HL-60 (cell line): ENCODE data around the gene JKAMP.
A peak's percentile ranks its signal among the peaks of the same experiment; 100 is the strongest.
"Not testable (repeated sequence)": the region's sequence is repeated elsewhere in the genome, so short reads cannot be mapped to it uniquely, and the experiment has no call there.

Experiments used
- DNase-seq, 2 experiments: peaks; one replicate each; pipeline ENCODE4 v3.0.0-alpha.2; 2010 to 2020; ENCODE audit warnings: low read depth in 1 of 2, low spot score in 1 of 2
- H3K27ac ChIP-seq: fragments of 250-450 bp; sonication (Bioruptor Pico); replicated peaks from 2 replicates; pipeline ENCODE4 v1.5.1; 2020; ENCODE audit warnings: mild to moderate bottlenecking, moderate library complexity
- H3K27me3 ChIP-seq: fragments of 250-450 bp; sonication (Bioruptor Pico); 2 replicates; pipeline ENCODE4 v1.5.1; 2021; ENCODE audit warnings: mild to moderate bottlenecking, moderate library complexity; ENCODE audit not compliant: insufficient read depth, poor library complexity, severe bottlenecking
- H3K4me3 ChIP-seq: replicated peaks from 2 replicates; pipeline ENCODE4 v1.5.1; 2011; ENCODE audit warnings: mild to moderate bottlenecking, control low read depth, low read length; ENCODE audit not compliant: insufficient read depth
- GABPA ChIP-seq: IDR thresholded peaks from 2 replicates; pipeline ENCODE4 v1.6.1; 2012; ENCODE audit warnings: low read depth
- POLR2AphosphoS5 ChIP-seq: IDR thresholded peaks from 2 replicates; pipeline ENCODE4 v1.6.1; 2012; ENCODE audit warnings: low read depth
- SPI1 ChIP-seq: IDR thresholded peaks from 2 replicates; pipeline ENCODE4 v1.6.1; 2012; ENCODE audit warnings: low read depth, mild to moderate bottlenecking, borderline replicate concordance
- TF ChIP-seq, protein P1 (sequence below): IDR thresholded peaks from 2 replicates; pipeline ENCODE4 v1.6.1; 2012; ENCODE audit warnings: low read depth; ENCODE audit not compliant: insufficient replicate concordance
- TF ChIP-seq, protein P2 (sequence below): IDR thresholded peaks from one replicate; pipeline ENCODE4 v1.5.1; 2011; ENCODE audit warnings: low read length, control low read depth, inconsistent platforms; ENCODE audit not compliant: insufficient read depth

JKAMP gene

DNA sequence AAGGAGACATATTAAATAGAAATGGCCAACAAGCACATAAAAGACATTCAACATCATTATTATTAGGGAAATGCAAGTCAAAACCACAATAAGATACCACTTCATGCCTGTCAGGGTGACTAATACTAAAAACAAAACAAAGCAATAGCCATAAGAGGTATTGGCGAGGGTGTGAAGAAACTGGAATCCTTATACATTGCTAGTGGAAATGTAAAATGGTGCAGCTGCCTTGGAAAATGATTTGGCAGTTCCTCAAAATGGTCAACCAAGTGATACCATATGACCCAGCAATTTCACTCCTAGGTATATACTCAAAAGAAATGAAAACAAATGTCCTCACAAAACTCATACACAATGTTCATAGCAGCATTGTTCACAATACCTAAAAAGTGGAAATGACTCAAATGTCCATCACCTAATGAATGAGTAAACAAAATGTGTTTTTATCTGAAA, 46.1 kb upstream of the JKAMP start:
- Histone ChIP-seq H3K4me3 (no peak overlapping the region), H3K27ac (peak overlapping the region; percentile 8; the same call in 1 of the 2 replicates), H3K27me3 (no peaks in the 10 kb centered on the region)
- TF ChIP-seq GABPA (no peak), SPI1 (peak; percentile 79)
- DNase-seq: no peak

DNA sequence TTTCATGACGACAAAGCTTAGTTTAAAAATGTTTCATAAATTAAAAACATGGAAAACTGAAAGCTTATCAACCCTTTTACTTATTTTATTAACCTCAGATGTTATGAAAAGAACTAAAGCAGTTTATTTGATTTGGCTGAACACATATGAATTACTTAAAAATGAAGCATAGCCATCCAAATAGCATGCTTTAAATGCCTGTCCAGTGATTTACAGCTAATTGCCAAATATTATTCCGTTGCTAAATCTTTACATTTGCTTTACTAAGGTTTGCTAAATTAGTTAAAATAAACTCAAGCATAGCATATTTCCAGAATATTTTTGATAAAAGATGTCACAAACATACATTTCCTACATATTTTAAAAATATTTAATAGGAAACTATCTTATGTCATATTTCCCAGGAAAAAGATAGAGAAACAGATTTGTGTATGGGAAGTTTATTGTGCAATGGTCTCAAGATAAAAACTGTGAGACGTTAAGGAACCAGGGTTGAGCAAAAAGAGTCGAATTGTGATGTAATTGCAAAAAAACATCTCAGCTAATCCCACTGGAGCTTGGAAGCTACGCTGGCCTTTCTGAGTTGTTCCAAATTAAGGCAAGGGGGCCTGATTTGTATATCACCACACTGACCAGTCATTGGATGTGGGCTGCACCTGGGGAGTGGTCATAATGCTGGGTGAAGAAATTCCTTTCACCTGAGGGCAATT, 44.9 kb upstream of the JKAMP start:
- TF ChIP-seq, protein P1, sequence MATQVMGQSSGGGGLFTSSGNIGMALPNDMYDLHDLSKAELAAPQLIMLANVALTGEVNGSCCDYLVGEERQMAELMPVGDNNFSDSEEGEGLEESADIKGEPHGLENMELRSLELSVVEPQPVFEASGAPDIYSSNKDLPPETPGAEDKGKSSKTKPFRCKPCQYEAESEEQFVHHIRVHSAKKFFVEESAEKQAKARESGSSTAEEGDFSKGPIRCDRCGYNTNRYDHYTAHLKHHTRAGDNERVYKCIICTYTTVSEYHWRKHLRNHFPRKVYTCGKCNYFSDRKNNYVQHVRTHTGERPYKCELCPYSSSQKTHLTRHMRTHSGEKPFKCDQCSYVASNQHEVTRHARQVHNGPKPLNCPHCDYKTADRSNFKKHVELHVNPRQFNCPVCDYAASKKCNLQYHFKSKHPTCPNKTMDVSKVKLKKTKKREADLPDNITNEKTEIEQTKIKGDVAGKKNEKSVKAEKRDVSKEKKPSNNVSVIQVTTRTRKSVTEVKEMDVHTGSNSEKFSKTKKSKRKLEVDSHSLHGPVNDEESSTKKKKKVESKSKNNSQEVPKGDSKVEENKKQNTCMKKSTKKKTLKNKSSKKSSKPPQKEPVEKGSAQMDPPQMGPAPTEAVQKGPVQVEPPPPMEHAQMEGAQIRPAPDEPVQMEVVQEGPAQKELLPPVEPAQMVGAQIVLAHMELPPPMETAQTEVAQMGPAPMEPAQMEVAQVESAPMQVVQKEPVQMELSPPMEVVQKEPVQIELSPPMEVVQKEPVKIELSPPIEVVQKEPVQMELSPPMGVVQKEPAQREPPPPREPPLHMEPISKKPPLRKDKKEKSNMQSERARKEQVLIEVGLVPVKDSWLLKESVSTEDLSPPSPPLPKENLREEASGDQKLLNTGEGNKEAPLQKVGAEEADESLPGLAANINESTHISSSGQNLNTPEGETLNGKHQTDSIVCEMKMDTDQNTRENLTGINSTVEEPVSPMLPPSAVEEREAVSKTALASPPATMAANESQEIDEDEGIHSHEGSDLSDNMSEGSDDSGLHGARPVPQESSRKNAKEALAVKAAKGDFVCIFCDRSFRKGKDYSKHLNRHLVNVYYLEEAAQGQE: no peak
- TF ChIP-seq SPI1 (no peak), POLR2AphosphoS5 (no peak), GABPA (no peak)
- TF ChIP-seq, protein P2, sequence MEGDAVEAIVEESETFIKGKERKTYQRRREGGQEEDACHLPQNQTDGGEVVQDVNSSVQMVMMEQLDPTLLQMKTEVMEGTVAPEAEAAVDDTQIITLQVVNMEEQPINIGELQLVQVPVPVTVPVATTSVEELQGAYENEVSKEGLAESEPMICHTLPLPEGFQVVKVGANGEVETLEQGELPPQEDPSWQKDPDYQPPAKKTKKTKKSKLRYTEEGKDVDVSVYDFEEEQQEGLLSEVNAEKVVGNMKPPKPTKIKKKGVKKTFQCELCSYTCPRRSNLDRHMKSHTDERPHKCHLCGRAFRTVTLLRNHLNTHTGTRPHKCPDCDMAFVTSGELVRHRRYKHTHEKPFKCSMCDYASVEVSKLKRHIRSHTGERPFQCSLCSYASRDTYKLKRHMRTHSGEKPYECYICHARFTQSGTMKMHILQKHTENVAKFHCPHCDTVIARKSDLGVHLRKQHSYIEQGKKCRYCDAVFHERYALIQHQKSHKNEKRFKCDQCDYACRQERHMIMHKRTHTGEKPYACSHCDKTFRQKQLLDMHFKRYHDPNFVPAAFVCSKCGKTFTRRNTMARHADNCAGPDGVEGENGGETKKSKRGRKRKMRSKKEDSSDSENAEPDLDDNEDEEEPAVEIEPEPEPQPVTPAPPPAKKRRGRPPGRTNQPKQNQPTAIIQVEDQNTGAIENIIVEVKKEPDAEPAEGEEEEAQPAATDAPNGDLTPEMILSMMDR: no peak
- H3K27me3 ChIP-seq: no peaks in the 10 kb centered on the region
- DNase-seq: peak in 1 of 2 experiments; percentile 53
- H3K27ac ChIP-seq: no peak overlapping the region
- no peak overlapping the region for H3K4me3 ChIP-seq

DNA sequence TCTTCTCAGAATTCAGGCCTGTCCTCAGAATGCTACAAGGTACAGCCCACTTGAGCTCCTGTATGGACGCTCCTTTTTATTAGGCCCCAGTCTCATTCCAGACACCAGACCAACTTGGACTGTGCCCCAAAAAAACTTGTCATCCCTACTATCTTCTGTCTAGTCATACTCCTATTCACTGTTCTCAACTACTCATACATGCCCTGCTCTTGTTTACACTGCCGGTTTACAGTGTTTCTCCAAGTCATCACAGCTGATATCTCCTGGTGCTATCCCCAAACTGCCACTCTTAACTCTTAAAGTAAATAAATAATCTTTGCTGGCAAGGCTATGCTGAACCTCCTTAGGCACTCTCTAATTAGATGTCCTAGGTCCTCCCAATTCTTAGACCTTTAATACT, 35.6 kb upstream of the JKAMP start:
- not testable (repeated sequence) for H3K27me3 ChIP-seq, H3K4me3 ChIP-seq, DNase-seq, H3K27ac ChIP-seq

DNA sequence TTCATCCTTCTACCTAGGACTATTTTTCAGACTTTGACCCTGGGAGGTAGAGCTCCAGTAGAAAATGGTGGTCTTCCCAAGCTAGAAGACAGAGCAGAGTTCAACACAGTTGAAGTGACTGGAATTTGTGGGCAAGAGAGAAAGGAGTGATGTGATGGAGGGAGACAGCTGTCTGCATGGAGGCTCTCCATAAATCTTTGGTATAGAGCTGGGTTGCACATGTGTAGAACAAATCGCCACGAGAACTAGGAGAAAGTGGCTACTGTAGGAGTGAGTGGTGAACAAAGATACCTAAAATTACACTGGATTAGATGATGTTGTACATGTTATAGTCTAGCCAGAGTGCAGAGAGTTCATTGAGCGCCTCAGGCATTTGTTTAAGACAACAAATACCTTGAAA, 33.6 kb upstream of the JKAMP start:
- DNase-seq: no peak
- Histone ChIP-seq H3K27ac (no peak overlapping the region), H3K4me3 (no peak overlapping the region), H3K27me3 (no peaks in the 10 kb centered on the region)
- TF ChIP-seq, protein P2: no peak

DNA sequence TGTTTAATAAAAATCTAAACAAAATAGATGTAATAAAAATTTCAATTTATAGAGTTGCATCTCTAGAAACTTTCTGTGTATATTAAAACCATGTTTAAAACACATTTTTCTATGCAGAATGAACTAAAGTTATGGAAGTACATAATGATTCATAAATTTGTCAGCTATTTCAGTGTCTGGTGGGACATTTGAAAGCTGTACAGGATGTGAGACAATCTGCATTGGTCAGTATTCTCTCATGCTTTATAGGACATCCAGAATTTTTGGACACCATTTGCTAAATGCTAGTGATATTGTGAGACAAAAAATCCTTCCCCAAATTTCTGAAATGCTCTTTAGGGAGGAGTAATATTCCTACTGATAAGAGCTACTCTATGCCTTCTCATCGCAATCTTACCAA, 32.5 kb upstream of the JKAMP start:
- H3K27me3 ChIP-seq: no peaks in the 10 kb centered on the region
- H3K27ac ChIP-seq: no peak overlapping the region
- H3K4me3 ChIP-seq: no peak overlapping the region
- DNase-seq: no peak
- no peak for TF ChIP-seq GABPA
- TF ChIP-seq, protein P2: no peak
- TF ChIP-seq, protein P1: no peak
- TF ChIP-seq SPI1: no peak
- no peak for TF ChIP-seq POLR2AphosphoS5
